COLO668 (cell line): ENCODE measurements around the gene ENTHD1.
"Not testable (repeated sequence)": the region's sequence is repeated elsewhere in the genome, so short reads cannot be mapped to it uniquely, and the experiment has no call there.

Source experiments
- DNase-seq: peaks from one replicate; lab custom pipeline; 2025; ENCODE audit not compliant: unreplicated experiment; lab: John Stamatoyannopoulos, UW

ENTHD1 gene

DNA sequence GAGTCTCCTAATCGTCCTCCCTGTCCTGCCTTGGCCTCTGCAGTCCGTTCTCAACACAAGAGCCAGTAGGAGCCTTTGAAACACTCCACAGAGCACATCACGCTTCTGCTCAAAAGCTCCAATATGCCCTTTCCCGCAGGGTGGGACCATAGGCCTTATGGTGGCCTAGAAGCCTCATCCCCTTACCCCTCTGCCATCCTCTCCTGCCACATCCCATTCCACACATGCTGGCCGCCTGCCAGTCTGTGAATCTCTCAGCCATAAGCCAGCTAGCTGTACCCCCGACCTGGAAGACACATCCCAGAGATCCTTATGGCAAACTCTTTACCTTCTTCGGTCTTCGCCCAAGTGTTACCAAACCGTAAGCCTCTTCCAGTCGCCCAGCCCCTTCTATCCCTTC, 157.8 kb downstream of the ENTHD1 start:
- DNase-seq: no peak

DNA sequence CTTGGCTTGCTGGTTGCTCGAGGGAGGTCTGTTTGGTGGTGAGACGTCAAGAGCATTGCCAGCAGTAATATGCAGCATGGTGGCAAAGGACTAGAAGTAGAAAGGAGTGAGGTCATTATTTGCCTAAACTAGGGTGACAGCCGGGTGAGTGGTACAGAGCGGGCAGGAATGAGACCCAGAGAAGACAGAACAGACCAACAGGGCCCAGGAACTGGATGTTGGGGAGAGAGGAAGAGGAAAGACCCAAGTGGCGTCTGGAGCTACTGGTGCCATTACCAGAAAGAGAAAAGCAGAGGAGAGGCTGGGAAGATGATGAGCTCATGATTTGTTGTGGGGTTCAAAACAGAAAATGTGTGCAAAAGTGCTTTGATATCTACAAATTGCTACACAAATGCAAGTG, 158.7 kb downstream of the ENTHD1 start:
- DNase-seq: no peak

DNA sequence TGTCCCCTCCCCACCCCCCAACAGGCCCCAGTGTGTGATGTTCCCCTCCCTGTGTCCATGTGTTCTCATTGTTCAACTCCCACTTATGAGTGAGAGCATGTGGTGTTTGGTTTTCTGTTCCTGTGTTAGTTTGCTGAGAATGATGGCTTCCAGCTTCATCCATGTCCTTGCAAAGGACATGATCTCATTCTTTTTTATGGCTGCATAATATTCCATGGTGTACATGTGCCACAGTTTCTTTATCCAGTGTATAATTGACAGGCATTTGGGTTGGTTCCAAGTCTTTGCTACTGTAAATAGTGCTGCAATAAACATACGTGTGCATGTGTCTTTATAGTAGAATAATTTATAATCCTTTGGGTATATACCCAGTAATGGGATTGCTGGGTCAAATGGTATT, 159.5 kb downstream of the ENTHD1 start:
- DNase-seq: not testable (repeated sequence)

DNA sequence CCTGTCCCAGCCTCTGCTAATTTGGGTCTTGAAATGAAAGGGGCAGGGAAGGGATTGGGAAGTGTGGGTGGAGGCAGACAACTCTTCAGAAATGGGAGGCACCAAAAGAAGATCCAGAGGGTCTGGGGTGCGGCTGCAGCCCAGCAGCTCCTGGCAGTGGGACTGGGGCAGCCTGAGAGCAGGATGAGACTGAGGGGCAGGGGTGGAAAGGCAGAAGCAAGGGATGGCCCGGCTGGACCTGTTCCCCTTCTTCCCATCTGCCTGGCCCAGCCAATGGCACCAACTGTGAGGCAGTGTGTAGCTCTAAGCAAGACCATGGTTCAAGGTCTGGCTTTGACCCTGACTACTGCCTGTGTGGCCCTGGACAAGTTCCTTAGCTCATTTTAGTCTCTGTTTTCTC, 160.4 kb downstream of the ENTHD1 start:
- DNase-seq: no peak

DNA sequence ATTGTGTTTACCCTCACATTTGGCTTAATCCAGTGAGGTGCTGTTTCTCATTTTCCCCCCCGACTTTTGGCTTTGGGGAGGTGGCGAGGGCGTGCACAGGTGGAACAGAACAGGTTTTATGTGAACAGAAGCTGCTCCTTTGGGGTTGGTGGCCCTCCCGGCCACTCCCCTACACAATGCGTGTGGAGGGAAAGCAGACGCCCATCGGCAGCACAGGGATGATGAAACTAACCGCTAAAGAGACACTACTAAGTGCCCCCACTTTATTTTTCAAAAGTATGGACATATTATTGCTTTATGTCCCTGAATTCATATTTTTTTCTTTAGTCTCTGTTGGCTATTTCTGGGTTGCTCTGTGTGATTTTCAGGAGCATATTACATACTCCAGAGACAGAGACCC, 160.9 kb downstream of the ENTHD1 start:
- no peak for DNase-seq

DNA sequence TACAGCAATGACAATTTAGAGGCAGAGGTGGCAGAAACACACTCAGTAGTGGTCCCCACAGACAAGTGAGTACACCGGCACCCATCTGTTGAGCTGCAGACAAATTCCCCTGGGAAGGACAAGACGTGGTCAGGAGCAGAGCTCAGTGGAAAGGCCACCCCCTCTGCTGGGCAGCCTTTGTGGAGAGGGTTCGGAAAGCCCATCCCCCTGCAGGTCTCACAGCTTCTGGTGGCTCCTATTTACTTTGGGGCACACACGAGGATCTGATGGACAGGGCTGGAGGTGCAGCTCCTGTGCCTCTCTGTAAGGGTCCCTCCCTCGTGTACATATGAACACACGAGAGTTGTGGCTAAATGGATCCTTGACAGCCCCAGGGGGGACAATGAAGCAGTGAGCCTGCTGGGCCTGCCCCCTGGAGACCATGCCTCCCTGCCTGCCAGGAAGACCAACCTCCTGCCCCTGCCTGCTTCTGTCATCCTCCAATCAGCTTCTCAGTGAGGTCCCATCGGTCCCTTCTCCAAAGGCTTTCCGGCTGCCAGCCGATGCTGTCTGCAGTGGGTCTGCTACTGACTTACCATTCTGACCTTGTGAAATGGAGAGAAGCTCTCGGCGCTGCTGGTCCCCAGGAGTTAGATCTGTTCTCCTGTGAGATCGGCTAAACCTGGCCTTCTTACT, 161.5 kb downstream of the ENTHD1 start:
- no peak for DNase-seq

DNA sequence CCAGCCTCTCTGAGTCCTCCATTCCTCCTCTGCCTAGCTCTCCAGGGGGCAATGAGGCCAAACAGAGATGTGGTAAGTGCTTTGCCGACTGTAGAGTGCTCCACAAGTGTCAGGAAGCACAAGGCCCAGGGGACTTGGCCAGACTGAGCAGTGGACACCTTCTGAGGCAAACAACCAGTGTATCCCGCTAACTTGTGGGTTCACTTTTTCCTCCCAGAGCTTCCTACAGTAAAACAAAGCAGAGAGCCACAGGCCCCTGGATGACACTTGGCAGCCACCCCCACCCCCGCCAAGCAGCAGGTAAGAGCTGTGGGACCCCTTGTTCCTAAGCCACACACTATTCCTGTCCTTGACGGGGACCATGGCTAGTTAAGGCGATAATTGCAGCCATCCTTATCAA, 162.1 kb downstream of the ENTHD1 start:
- DNase-seq: no peak

DNA sequence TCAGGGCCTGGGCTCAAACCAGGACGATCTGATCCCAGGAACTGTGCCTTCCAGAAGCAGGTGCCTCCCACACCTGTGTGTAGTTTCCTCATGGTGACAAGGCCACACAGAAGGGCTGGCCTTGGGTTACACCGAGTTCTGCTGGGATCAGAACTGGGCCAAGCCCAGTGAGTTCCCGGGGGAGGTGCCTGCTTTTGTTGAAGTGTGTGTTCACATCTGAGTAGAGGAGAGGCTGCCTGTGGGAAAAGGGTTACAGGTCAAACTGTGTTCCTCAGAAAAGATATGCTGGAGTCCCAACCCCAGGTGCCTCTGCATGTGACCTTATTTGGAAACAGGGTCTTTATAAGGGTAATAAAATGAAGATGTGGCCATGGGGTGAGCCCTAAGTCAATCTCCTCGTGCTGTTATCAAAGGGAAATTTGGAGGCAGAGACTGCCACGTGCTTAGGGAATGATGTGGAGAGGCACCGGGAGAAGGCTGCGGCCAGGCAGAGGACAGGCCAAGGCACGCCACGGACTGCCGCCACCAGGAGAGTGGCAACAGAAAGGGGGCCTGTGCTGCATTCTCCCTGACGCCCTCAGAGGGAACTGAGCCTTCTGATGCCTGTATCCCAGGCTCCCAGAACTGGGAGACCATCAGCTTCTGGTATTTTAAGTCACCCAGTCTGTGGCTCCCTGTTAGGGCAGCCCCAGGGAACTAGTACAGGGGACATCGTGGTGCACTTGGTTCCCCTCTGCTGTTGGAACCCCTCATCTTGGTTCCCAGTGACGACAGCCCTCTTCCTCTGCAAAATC, 164.2 kb downstream of the ENTHD1 start:
- DNase-seq: no peak

DNA sequence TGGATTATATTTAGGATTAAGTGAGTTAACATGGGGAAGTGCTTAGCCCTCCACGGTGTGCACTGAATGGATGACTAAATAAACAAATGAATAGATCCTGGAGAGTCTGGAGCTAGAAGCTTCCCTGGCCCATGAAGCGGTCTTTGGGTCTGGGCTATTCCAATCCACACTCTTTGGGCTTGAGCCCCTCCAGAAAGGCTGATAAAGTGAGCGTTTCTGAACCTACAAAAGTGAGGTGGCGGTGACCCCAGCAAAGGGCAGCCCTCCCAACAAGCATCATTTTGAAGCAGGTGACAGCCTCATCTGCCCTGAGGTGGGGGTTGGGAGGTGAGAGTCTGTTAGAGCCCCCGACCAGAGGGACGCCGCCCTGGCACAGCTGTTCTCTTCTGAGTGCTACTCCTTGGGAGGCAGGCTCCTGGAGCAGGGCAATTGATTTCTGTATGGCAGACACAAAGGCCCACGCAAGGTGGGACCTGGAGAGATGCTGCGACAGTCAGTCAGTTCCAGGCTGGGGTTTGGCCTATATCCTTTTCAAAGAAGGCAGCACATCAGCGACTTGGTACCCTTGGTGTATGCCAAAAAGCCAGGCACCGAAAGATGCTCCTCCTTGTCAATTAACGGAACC, 165.2 kb downstream of the ENTHD1 start:
- DNase-seq: no peak

DNA sequence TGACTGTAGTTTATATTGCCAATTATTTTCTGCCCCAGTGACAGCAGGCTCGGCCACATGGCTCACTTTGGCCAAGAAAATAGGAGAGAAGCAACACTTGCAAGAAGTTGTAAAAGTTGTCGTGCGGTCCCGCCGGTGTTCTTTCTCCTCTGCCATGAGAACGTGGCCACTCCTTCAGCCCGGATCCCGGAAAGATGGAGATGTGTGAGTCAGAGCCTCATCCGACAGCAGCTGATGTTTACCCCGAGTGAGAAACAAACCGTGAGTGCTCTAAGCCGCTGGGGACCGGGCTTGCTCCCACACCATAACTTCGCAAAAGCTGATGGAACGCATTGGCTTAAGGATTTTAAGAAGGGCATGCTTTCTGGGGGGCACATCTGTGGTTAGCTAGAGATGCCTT, 166.0 kb downstream of the ENTHD1 start:
- DNase-seq: peak; percentile 51

DNA sequence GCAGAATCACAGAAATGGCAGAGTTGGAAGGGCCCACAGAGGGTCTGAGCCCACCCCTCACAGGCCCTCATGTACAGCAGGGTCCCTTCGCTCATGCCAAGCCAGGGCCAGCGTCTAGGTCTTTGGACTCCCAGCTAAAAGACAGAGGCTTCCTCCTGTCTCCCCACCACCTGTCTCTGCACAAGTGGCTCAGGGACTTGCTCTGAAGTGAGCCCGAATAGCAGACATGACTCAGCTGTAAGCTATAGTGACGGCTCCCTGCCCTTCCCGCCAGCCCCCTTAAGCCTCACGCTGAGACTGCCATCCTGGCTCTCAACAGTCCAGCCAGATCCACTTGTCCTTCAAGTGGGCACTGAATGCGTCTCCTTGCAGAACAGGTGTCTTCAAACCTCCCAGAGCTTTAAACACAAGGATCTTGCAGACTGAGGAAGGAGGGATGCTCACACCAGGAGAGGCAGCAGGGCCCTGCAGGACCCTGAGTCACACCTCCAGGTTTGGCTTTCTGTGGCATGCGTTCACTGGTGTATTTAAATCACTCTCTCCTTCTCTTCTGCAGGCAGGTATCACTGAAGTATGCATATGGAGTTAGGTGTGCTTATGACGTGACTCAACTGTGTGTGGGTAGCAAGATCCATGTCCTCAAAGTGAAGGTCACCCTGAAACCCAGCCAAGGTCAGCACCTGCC, 168.1 kb downstream of the ENTHD1 start:
- DNase-seq: no peak

DNA sequence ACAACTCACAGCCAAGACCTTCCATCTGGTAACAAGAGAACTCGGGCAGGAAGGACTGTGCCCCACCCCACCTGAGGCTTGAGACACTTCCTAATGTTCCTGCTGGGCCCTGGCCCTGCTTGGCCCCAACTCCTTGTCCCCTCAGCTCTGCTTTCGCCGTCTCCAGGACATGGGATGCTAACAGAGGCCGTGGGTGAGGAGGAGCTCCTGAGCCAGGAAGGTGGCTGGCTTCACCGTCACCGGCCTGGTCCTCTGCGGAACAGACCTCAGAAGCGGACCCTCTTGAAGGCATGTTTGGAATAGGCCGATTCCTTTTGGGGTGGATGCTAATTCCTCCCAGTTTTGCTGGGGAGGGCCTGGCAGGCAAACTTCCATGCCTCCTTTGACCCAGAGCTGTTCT, 168.7 kb downstream of the ENTHD1 start:
- DNase-seq: no peak

DNA sequence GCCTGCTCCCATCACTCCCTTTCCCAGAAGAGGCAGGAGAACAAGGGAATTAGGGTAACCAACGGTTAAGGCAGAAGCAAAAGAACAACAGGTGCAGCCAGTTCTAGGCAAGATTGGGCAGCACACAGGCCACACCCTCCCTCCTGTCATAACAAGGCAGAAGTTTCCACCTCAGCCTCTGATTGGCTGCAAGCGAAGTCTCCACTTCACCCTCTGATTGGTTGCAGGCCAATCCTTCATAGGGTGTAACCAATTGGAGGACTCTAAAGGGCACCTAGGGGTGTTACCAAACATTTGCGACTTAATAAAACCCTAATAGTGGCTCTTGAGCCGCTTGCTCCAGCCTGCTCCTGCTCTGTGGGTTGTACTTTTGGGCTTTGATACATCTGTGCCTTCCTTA, 169.2 kb downstream of the ENTHD1 start:
- no peak for DNase-seq

DNA sequence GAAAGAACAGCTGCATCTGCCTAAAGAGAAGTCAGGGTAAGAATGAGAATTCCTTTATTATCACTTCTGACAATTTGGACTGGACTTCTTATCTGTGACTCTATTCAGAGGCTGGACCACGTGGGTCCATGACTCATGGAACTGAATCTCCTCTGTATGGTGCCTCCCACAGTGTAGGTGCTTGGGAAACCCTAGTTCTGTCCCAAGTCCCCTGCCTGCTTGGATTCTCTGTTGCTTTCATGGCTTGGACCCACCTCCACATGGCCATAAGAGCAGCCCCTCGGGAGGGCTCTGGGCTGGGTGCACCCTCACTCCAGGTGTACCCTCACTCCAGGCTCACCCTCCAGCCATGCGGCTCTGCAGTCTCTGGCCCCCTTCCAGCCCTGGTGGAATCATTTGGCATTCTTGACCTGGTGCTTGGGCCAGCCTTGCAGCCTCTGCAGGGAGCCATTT, 169.6 kb downstream of the ENTHD1 start:
- DNase-seq: no peak

DNA sequence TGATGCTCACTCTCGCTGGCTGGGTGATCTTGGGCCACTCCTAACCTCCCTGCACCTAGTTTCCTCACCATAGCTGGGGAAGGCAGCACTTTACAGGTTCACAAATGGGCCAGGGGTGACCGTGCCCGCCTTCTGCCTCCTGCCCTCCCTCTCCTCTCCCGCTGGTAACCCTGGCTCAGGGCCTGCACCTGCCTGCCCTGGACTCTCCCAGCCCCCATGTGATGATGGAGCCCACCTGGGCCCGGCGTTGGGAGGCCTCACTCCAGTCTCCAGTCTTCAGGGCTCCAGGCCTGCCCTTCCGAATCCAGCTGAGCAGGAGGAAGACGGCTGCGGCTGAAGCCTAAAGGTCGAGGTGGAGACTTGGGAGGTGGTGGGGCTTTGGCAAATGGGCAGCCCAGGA, 170.1 kb downstream of the ENTHD1 start:
- DNase-seq: no peak

DNA sequence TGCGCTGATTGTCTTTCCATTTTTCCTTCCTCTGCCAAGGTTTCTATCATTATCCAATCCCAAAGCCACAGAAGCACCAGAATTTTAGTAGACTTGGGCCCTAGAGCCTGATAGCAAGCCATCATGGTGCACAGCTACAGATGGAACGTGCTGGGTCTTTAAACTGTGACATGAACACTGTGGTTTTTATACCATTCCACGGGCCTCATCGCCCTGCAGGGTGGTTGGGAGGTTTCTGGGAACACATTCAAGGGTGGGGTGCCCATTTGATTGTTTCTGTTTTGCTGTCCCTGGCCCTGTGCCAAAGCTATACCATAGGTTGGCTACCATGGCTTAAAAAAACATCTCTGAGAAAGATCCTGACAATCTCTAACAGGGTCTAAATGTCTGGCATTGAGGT, 171.1 kb downstream of the ENTHD1 start:
- DNase-seq: no peak

DNA sequence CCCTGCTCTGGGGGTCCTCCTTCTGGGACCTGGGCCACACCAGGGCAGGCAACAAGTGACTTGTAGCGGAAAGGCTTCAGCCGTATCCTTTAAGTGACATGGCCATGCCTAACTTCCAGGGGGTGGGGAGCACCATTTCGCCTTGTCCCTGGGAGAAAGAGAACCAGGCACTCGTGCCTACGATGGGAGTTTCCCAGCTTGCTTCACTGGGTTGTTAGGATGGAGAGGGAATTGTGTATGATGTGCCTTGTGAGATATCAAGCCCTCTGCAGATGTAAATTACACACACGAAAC, 171.6 kb downstream of the ENTHD1 start:
- DNase-seq: no peak

DNA sequence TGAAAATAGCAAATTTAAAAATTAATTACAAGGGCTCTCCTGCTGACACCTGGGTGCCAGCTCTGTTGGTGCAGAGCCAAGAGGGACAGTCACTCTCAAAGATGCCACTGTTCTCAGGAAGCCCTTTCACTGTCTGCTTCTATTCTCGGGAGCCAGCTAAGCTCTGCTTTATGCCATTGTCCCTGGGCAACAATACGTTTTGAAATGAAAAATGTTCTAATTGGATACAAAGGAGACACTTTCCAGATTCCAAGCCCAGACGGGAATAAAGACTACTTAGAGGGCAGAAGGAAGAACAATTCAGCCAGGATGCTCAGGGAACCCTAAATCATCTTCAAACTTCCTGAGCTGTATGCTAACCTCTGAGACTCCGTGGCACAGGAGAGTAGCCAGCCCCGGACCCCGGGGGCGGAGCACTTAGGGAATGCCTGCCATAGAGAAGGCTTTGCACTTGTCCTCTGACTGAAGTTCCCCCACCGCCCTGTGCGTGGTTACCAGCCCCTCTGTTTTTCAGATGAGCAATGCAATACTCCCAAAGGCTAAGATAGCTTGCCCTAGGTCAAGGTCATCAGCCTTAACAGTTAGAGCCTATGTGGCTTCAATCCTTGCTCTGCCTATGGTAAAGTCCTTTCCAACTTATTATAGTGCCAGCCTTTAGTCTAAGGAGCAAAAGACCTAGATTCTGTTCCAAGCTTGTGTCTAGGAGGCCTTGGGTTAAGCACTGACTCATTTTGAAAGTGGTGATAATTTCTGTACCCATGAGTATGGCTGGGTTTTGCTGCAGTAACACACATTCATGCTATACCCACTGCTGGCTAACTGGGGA, 172.1 kb downstream of the ENTHD1 start:
- DNase-seq: no peak

DNA sequence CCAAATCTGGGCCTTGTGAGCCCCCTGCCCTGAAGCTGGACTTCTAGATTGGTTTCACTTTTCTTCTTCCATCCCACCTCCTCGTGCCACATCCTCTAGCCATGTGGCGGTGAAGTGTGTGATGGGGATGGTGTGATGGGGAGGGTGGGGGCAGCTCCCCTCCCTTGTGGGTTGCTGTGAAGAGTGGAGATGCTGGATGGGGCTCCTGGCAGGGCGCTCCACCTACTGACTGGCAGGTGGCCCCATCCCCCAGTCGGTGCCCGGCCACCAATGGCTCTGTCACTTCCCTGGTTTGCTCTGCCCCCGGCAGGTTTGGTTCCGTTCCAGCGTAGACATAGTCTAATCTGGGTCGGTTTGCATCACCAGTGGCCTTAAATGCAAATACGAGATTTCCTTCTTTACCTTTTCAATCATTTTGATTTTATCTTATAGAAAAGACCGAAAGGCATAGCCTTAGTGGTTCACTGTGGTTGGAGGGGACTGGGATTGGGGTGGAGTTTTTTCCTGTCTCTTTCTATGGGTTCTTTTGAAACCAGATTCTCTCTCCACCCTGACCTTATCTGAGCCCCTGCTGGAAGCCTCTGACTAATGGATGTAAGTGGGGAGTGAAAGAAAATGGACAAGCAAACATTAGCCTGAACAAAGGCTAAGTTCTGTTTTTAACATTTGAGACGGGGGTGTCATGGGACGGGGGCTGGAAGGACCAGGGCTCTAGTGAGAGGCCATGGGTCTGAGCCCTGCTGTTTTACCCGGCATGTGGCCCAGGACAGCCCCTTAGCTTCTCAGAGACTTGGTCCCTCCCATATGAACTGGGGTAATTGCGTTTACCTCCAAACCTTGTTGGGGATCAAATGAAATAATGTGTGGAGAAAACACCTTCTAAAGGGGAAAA, 173.8 kb downstream of the ENTHD1 start:
- DNase-seq: no peak

DNA sequence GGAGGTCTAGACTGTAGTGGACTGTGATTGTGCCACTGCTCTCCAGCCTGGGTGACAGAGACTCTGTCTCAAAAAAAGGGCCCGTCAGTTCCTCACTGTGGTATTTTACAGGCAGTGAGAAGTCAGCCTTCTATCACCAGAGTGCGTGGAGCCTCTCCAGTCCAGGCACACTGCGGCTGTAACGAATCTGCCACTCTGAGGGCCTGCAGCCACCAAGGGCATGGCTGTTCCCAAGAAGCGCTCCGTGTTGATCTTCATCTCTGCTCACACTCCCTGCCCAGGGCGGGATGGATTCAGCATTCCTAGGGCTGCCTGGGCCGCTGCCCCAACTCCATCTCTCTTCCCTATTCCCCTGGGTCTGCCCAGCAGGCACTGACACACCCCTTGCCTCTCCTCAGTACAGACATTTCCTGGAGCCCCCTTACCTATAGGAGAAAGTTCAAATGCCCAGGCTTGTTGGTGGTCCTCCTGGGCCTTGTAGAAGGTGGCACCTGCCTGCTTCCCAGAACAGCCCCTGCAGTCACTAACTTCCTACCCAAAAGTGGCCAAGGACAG, 174.6 kb downstream of the ENTHD1 start:
- no peak for DNase-seq
